Measurements from ENCODE around the gene CNPY2.
A peak's percentile ranks its signal among the peaks of the same experiment; 100 is the strongest.
"Not testable (repeated sequence)": the region's sequence is repeated elsewhere in the genome, so short reads cannot be mapped to it uniquely, and the experiment has no call there.

Gene CNPY2

GRCh38 chr12:56282030-56282429, 33.8 kb downstream of the CNPY2 start:
- in situ Hi-C loops (cut with MboI; ENCODE audit: low pct_unique_long_range_greater_than_20kb, low sequenced_read_pairs, unreplicated experiment) = no loop called here
- no peak for TF ChIP-seq CTCF (IDR thresholded peaks at IDR 0.05; ENCODE audit: extremely low read depth, insufficient read depth, missing control alignments)
- DNase-seq (ENCODE audit: low spot score) = no peak

- no peak for TF ChIP-seq CTCF (IDR thresholded peaks at IDR 0.05; ENCODE audit: extremely low read depth, insufficient read depth, missing control alignments)
- in situ Hi-C loops (cut with MboI; ENCODE audit: low pct_unique_long_range_greater_than_20kb, low sequenced_read_pairs, unreplicated experiment) = no loop called here
These were observed 34.9 kb downstream of the CNPY2 start for GRCh38 chr12:56280849-56281248.

GRCh38 chr12:56278905-56279304, 36.9 kb downstream of the CNPY2 start:
- no peak for TF ChIP-seq CTCF (IDR thresholded peaks at IDR 0.05; ENCODE audit: extremely low read depth, insufficient read depth, missing control alignments)
- in situ Hi-C loops (cut with MboI; ENCODE audit: low pct_unique_long_range_greater_than_20kb, low sequenced_read_pairs, unreplicated experiment) = no loop called here
- no peak for DNase-seq (ENCODE audit: low spot score)

More at GRCh38 chr12:56280849-56281248, 34.9 kb downstream of the CNPY2 start:
- DNase-seq (ENCODE audit: low spot score) = no peak

GRCh38 chr12:56274299-56274698, 41.5 kb downstream of the CNPY2 start:
- in situ Hi-C loops (cut with MboI; ENCODE audit: low pct_unique_long_range_greater_than_20kb, low sequenced_read_pairs, unreplicated experiment) = no loop called here
- TF ChIP-seq CTCF (IDR thresholded peaks at IDR 0.05; ENCODE audit: extremely low read depth, insufficient read depth, missing control alignments) = no peak
- no peak for DNase-seq (ENCODE audit: low spot score)

- DNase-seq (ENCODE audit: low spot score); in situ Hi-C loops (cut with MboI; ENCODE audit: low pct_unique_long_range_greater_than_20kb, low sequenced_read_pairs, unreplicated experiment): not testable (repeated sequence)
These were observed 43.3 kb downstream of the CNPY2 start for GRCh38 chr12:56272468-56272867.

GRCh38 chr12:56271031-56271430, 44.8 kb downstream of the CNPY2 start:
- no peak for DNase-seq (ENCODE audit: low spot score)
- TF ChIP-seq CTCF (IDR thresholded peaks at IDR 0.05; ENCODE audit: extremely low read depth, insufficient read depth, missing control alignments) = peak; percentile 50
- in situ Hi-C loops (cut with MboI; ENCODE audit: low pct_unique_long_range_greater_than_20kb, low sequenced_read_pairs, unreplicated experiment) = no loop called here

GRCh38 chr12:56267443-56268071, 48.2 kb downstream of the CNPY2 start:
- in situ Hi-C loops (cut with MboI; ENCODE audit: low pct_unique_long_range_greater_than_20kb, low sequenced_read_pairs, unreplicated experiment) = no loop called here
- TF ChIP-seq CTCF (IDR thresholded peaks at IDR 0.05; ENCODE audit: extremely low read depth, insufficient read depth, missing control alignments) = no peak
- no peak for DNase-seq (ENCODE audit: low spot score)

Data from GM13977 (cell line).